ENCODE data around the gene CAMTA1. TPM values are rescaled to one million over a fixed set of nuclear protein-coding genes. Genes with fewer than 3 reads are reported as not detected.

The CAMTA1 gene
- total RNA-seq, 4 donors from 2014 or later = 86.3 to 170 (median 132) TPM

GRCh38 chr1:7558481-7558880, 773.2 kb downstream of the CAMTA1 start:
- no peaks in the 10 kb centered on the region for H3K36me3 ChIP-seq
- no peak overlapping the region for H3K4me3 ChIP-seq
- no peak overlapping the region for H3K27ac ChIP-seq
- 60 to 92% methylated on average over 1 to 8 of the region's 10 CpGs for WGBS, 2 donors (ENCODE audit: low coverage in 1 of 2)
- H3K9me3 ChIP-seq = no peaks in the 10 kb centered on the region
- H3K27me3 ChIP-seq = peaks cover 7% of the 10 kb centered on the region
- TF ChIP-seq POLR2AphosphoS5 (IDR thresholded peaks at IDR 0.05) = no peak
- no peak for TF ChIP-seq CTCF (IDR thresholded peaks at IDR 0.05)
- no peak for TF ChIP-seq EP300 (IDR thresholded peaks at IDR 0.05)
- TF ChIP-seq POLR2A (IDR thresholded peaks at IDR 0.05) = no peak
- ATAC-seq = no peak
- H3K4me1 ChIP-seq = no peaks in the 10 kb centered on the region

DNA sequence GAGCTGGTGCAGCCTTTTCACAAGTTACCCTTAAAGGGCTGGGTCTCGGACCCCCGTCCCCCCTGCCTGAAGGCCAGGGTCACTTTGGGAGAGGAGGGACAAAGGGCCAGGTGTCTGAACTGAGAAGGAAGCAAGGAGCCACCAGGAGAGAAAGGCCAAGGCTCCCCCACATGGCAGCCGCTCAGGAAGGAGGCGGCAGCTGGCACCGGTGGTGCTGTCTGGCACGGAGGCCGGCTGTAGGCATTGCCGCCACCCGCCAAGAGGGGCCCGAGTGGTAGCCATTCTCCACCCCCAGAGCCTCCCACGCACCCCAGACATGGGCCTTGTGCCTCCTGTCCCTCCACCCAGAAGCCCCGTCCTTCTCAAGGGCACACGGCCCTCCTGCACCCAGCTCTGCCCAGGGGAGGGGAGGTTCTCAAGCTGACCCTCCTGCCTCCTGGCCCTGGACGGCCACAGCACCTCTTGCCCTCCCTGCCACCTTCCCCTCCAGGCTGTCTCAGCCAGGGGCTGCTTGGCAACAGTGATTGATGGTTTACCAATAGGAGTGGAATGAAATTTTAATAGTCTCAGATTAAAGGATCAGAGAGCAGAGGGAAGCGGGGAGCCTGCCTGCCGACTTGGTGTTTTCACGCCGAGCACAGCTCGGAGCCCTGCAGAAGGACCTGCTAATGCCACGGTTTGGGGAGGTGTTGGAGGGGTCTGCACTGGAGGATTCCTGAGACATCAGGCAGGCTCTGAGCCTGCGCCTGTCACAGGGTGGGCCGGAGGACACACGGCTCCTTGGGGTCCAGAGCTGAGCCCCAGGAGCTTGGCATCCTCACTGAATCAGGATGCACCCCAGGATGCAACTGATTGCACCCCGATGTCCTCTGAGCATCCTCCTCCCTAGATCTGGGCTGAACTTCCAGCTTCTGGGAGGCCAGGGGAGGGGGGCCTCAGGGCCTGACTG, 773.9 kb downstream of the CAMTA1 start:
- 80% methylated on average over 1 to 2 of the region's 24 CpGs for WGBS, 2 donors (ENCODE audit: low coverage in 1 of 2)
- no peak overlapping the region for H3K27ac ChIP-seq
- H3K9me3 ChIP-seq = no peaks in the 10 kb centered on the region
- no peaks in the 10 kb centered on the region for H3K36me3 ChIP-seq
- H3K27me3 ChIP-seq = peaks cover 7% of the 10 kb centered on the region
- no peaks in the 10 kb centered on the region for H3K4me1 ChIP-seq
- TF ChIP-seq CTCF (IDR thresholded peaks at IDR 0.05) (no peak), POLR2AphosphoS5 (IDR thresholded peaks at IDR 0.05) (no peak), POLR2A (IDR thresholded peaks at IDR 0.05) (no peak), EP300 (IDR thresholded peaks at IDR 0.05) (no peak)
- no peak for ATAC-seq
- H3K4me3 ChIP-seq = no peak overlapping the region

DNA sequence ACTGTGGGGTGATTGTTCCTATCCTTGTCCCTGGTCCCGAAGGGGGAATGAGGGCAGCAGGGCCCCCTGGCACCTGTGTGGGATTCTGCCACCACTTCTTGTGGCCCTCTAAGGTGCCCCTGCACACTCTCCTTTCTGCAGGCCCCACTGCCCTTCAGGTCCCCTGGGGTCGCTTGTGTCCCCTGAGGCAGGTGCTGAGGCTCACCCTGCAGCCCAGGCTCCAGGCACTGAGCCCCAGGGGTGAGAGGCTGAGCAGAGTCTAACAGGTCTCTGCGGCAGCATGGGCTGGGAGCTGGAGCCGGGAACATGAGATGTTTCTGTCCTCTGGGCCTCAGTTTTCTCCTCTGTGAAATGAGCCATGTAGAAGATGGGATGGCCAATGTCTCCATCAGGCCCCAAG, 774.9 kb downstream of the CAMTA1 start:
- TF ChIP-seq POLR2A (IDR thresholded peaks at IDR 0.05) = no peak
- TF ChIP-seq CTCF (IDR thresholded peaks at IDR 0.05) = no peak
- no peak for TF ChIP-seq EP300 (IDR thresholded peaks at IDR 0.05)
- TF ChIP-seq POLR2AphosphoS5 (IDR thresholded peaks at IDR 0.05) = no peak
- no peak for ATAC-seq
- Histone ChIP-seq H3K27me3 (peaks cover 7% of the 10 kb centered on the region), H3K27ac (no peak overlapping the region), H3K4me3 (no peak overlapping the region), H3K9me3 (no peaks in the 10 kb centered on the region), H3K4me1 (no peaks in the 10 kb centered on the region), H3K36me3 (no peaks in the 10 kb centered on the region)
- WGBS, 2 donors (ENCODE audit: low coverage in 1 of 2) = no CpG with 5 or more reads among the region's 4 CpGs

- no peak for ATAC-seq
- TF ChIP-seq POLR2A (IDR thresholded peaks at IDR 0.05) = no peak
- no peak for TF ChIP-seq POLR2AphosphoS5 (IDR thresholded peaks at IDR 0.05)
- TF ChIP-seq CTCF (IDR thresholded peaks at IDR 0.05) = no peak
- TF ChIP-seq EP300 (IDR thresholded peaks at IDR 0.05) = no peak
These were observed 775.4 kb downstream of the CAMTA1 start for GRCh38 chr1:7560601-7561181.

More at GRCh38 chr1:7560601-7561181, 775.4 kb downstream of the CAMTA1 start:
- H3K27ac ChIP-seq = no peak overlapping the region
- no peak overlapping the region for H3K4me3 ChIP-seq
- H3K9me3 ChIP-seq = no peaks in the 10 kb centered on the region
- 92 to 95% methylated on average over 2 to 4 of the region's 15 CpGs for WGBS, 2 donors (ENCODE audit: low coverage in 1 of 2)
- no peaks in the 10 kb centered on the region for H3K4me1 ChIP-seq
- peaks cover 7% of the 10 kb centered on the region for H3K27me3 ChIP-seq
- no peaks in the 10 kb centered on the region for H3K36me3 ChIP-seq
